ENCODE measurements around the gene SLC1A7. TPM values are rescaled to one million over a fixed set of nuclear protein-coding genes. Genes with fewer than 3 reads are reported as not detected.

SLC1A7 gene
- polyA plus RNA-seq, 5 donors = 0.31 to 0.82 (median 0.67) TPM

GRCh38 chr1:53116307-53116810, 26.1 kb downstream of the SLC1A7 start:
- no peak for DNase-seq

- DNase-seq = no peak
Observed at GRCh38 chr1:53115403-53116306, 26.8 kb downstream of the SLC1A7 start.

GRCh38 chr1:53114581-53115400, 27.6 kb downstream of the SLC1A7 start:
- no peak for DNase-seq

DNA sequence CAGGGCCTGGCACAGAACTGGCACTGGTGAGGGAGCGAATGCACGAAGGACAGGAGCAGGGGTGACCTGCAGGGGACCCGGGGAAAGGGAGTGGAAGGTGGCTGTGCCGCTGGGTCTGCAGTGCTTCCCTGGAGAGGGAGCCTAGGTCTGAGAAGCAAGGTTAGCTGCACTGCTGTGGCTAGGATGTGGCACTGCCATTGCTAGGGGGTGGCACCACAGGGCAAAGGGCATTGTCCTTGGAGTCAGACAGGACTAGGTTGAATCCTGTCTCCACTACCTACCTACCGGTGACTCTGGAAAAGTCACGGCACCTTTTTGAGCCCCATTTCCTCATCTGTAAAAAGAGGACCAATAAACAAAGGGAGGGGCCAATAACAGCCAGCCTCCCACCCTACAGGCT, 28.3 kb downstream of the SLC1A7 start:
- DNase-seq = no peak

DNA sequence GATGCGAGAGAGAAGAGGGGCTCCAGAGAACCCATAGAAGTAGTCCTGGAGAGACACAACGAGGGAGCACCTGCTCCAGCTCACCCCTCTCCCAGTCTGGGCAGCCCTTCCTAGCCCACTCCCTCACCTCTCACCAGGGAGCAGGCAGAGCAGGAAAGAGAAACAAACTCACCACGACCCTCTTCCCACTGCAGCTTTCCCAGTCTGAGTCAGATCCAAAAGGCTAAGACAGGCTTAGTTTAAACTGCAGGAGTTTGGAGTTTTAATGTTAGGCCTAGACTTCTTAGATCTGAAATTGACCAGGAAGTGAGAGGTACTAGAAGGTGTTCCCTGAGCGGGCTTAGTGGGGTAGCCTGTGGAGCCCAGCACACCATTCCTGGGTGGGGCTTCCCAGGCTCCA, 29.6 kb downstream of the SLC1A7 start:
- DNase-seq = no peak

DNA sequence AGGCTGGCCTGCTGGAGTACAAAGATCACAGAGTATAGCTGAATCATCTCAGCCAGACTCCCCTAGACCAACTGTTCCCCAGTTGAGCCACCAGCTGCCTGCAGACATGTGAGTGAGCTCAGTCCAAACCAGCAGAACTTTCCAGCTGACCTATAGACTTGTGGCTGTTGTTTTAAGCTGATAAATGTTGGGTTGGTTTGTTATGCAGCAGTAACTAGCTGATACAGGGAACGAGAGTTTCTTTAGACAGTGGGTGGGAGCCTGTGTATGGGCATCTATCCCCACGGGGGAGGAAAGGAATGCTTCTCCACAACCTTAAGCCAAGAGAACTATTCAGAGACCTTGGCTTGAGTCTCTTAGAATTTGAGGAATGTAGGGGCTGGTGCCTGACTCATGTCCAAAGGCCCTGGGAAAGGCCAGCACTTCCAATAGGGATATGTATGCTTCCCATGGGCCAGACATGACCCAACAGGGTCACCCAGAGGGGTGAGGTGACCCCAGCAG, 30.1 kb downstream of the SLC1A7 start:
- DNase-seq = no peak

- no peak for DNase-seq
Observed at GRCh38 chr1:53111693-53112092, 30.7 kb downstream of the SLC1A7 start.

DNA sequence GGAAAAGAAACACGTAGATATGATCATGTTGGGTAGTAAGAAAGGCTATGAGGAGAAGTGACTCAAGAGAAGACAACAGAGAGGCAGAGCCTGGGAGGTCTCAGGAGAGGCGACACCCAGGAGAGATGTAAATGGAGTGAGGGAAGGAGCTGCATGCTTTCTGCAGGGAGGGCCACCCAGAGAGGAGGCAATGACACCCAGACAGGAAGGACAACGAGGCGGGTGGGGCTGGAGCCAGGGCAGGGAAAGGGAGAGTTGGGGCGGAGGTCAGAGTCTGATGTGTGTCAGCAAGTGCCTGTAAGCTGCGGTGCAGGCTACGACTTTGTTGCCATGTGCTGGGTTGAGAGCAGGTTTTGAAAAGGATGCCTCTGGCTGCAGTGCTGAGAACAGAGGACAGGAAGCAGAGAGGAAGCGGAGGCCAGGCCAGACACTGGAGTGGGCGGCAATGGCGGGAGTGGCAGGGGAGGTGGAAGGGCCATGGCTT, 31.3 kb downstream of the SLC1A7 start:
- no peak for DNase-seq

- no peak for DNase-seq
Observed at GRCh38 chr1:53110370-53111072, 31.9 kb downstream of the SLC1A7 start.

DNA sequence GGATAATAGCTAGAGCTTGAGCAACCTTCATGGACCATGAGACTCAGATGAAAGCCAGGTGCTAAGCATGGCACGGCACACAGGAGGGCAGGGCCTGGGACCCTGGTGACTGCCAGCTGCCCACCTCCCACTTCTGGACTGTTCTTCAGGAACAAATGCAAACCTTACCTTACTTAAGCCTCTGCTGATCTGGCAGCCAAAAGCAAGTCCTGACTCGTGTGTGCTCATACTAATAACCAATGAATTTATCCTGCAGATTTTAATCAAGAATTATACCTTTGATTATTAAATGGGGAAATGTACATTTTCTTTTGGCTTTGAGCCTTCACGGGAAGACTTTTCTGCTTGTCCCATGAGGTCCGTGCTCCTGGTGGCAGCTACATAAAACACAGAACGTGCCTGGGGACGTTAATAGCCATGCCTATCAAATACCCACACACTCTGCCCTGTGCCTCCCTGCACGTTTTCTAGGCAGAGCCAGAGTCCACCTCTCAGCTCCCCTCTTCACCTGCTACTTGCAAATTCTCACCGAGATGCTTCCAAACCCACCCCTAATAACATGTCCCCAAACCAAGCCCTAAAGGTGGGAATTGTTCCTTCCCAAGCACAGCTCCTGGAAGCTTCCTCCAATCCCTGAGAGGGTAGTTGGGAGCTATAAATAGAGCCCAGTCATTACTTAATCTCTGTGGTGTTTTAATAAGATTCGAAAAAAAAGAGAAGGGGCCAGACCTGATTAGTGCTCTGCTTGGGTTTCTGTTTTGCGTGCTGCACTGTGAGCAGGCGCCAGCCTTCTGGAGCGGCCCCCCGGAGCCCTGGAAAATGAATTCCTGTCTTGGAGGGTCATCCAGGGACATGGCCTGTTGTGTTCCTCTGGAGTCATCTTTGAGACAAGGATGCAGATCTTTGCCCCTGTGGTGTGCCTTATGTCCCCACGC, 33.5 kb downstream of the SLC1A7 start:
- no peak for DNase-seq

DNA sequence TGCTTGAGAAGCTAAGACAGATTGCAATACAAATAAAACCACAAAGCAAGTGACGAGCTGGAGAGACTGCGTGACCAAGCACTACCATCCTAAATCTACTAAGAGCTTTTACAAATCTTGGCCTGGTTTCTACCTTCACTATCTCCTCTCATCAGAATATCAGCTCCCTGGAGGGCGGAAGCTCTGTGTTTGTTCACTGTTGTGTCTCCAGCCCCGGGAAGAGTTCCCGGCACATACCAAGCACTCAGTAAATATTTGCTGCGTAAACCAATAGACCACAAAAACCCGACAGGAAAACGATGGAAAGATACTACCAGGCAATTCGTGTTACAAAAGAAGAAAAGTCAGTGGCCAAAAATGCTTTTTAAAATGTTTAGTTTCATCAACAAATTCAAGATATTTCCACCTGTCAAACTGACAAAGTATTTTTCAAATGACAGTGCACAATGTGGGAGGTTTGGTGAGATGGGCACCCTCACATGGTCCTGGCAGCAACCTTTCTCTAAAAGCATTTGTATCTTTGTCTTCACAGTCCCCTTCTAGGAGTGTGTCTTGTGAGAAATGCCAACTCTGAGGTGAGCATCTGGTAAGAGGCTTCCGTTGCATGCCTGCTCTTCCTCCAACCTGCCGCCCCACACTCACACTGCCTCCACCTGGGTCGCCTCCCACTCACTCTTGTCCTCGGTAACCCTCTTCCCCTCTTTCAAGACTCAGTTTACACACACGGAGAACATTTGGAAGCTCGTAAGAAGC, 34.7 kb downstream of the SLC1A7 start:
- DNase-seq = no peak

GRCh38 chr1:53107090-53107489, 35.3 kb downstream of the SLC1A7 start:
- no peak for DNase-seq

GRCh38 chr1:53104289-53104913, 38.0 kb downstream of the SLC1A7 start:
- no peak for DNase-seq

GRCh38 chr1:53094533-53094919, 47.9 kb downstream of the SLC1A7 start:
- DNase-seq = no peak

GRCh38 chr1:53093778-53094532, 48.5 kb downstream of the SLC1A7 start:
- DNase-seq = no peak

GRCh38 chr1:53093451-53093754, 49.0 kb downstream of the SLC1A7 start:
- no peak for DNase-seq

DNA sequence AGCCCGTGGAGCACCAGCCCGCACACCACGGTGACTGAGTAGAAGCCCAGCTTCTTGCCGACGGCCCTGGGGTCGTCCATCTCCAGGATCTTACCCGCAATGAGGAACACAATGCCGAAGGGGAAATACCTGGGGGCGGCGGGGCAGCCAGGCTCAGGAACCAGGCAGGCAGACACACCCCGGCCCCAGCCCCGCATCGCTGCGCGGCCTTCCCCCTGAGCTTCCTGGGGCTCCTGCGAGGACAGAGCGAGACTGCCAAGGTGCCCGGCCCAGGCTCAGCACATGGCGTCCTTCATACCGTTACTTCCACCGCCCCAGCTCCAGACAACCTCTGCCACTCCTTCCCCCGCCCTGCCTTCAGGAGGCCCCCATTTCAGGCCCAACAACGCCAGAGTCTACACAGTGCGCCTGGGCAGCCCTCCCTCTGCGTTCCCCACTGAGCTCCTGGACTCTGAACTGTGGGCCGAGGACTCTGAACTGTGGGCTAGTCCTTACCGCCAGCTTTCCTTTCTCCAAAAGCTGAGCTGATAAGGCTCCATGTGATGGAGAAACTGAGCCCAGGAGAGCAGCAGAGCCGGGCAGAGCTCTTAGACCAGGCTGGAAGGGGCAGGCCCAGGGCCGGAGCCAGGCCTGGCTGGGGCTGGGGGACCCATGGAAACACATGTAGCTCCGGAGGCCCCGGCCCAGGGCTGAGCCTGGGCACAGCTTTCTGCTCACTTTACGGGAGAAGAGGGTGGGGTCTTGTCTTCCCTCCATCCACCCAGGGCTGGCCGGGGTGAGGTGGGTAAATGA, 49.6 kb downstream of the SLC1A7 start:
- no peak for DNase-seq
